HEK293 (cell line): ENCODE data around the gene SLC2A3.
"Not testable (repeated sequence)": the region's sequence is repeated elsewhere in the genome, so short reads cannot be mapped to it uniquely, and the experiment has no call there.

Experiments
- CTCF ChIA-PET: fragments of 350-600 bp; formaldehyde crosslinking; extraction: SDS; loops from one replicate; lab custom pipeline; 2021; ENCODE audit warnings: antibody characterized with exemption; lab: Yijun Ruan, JAX
- POLR2A ChIA-PET: fragments of 300-600 bp; formaldehyde crosslinking; extraction: SDS; loops from one replicate; lab custom pipeline; 2020; ENCODE audit warnings: antibody characterized with exemption, inconsistent platforms; lab: Yijun Ruan, JAX
- H3K27ac ChIP-seq: fragments of 200-500 bp; sonication (Bioruptor generic); 2 replicates; pipeline ENCODE4 v1.5.1; 2014; ENCODE audit warnings: low read depth, low read length, control low read depth, inconsistent platforms; ENCODE audit errors: extremely low read depth
- H3K36me3 ChIP-seq, 2 experiments: fragments of 200-500 bp in 1 of 2; sonication (Bioruptor generic) in 1 of 2; 1 replicate in 1 of 2; 2 replicates in 1 of 2; pipeline ENCODE4 v1.5.1; 2014 to 2017; ENCODE audit warnings: inconsistent platforms in 2 of 2, low read length in 2 of 2; ENCODE audit not compliant: control insufficient read depth in 2 of 2, insufficient read depth in 1 of 2
- H3K4me1 ChIP-seq: fragments of 200-500 bp; sonication (Bioruptor generic); 2 replicates; pipeline ENCODE4 v1.5.1; 2014; ENCODE audit warnings: mild to moderate bottlenecking, low read length, inconsistent platforms; ENCODE audit not compliant: control insufficient read depth, insufficient read depth
- H3K4me3 ChIP-seq: 2 replicates; pipeline ENCODE4 v1.5.1; 2011; ENCODE audit warnings: low read depth, mild to moderate bottlenecking, control low read depth, low read length, moderate library complexity
- H3K9me3 ChIP-seq: fragments of 200-500 bp; sonication (Bioruptor generic); 2 replicates; pipeline ENCODE4 v1.5.1; 2014; ENCODE audit warnings: low read depth, low read length, inconsistent platforms; ENCODE audit not compliant: control insufficient read depth, insufficient read depth
- CTCF ChIP-seq: fragments of 450-650 bp; formaldehyde crosslinking; IDR thresholded peaks from 2 replicates; pipeline ENCODE4 v1.5.1; 2016; ENCODE audit warnings: missing biosample characterization, missing genetic modification characterization
- GLI2 ChIP-seq: fragments of 450-650 bp; formaldehyde crosslinking; IDR thresholded peaks from 2 replicates; pipeline ENCODE4; 2017; ENCODE audit warnings: missing biosample characterization, missing genetic modification characterization, low read depth, borderline replicate concordance
- IKZF3 ChIP-seq: fragments of 450-650 bp; IDR thresholded peaks from 2 replicates; pipeline ENCODE4 v1.5.0; 2018; ENCODE audit warnings: missing biosample characterization, mild to moderate bottlenecking, missing genetic modification characterization, moderate library complexity
- KLF10 ChIP-seq: fragments of 450-650 bp; IDR thresholded peaks from 2 replicates; pipeline ENCODE4 v1.5.1; 2018; ENCODE audit warnings: missing biosample characterization, mild to moderate bottlenecking, missing genetic modification characterization
- SCRT1 ChIP-seq: fragments of 450-650 bp; formaldehyde crosslinking; IDR thresholded peaks from 2 replicates; pipeline ENCODE4 v1.5.1; 2016; ENCODE audit warnings: missing biosample characterization, missing genetic modification characterization, borderline replicate concordance
- ZIC2 ChIP-seq: fragments of 450-650 bp; formaldehyde crosslinking; IDR thresholded peaks from 2 replicates; pipeline ENCODE4 v1.5.1; 2016; ENCODE audit warnings: missing biosample characterization, missing genetic modification characterization
- ZNF155 ChIP-seq: fragments of 450-650 bp; formaldehyde crosslinking; IDR thresholded peaks from 2 replicates; pipeline ENCODE4 v1.5.1; 2016; ENCODE audit warnings: missing biosample characterization, missing genetic modification characterization
- ZNF214 ChIP-seq: fragments of 450-650 bp; formaldehyde crosslinking; IDR thresholded peaks from 2 replicates; pipeline ENCODE4 v1.5.1; 2017; ENCODE audit warnings: missing biosample characterization, mild to moderate bottlenecking, missing genetic modification characterization, borderline replicate concordance
- ZNF223 ChIP-seq: fragments of 450-650 bp; formaldehyde crosslinking; IDR thresholded peaks from 2 replicates; pipeline ENCODE4 v1.5.1; 2016; ENCODE audit warnings: missing biosample characterization, missing genetic modification characterization
- ZNF26 ChIP-seq: fragments of 450-650 bp; formaldehyde crosslinking; IDR thresholded peaks from 2 replicates; pipeline ENCODE4 v1.5.1; 2016; ENCODE audit warnings: missing biosample characterization, missing genetic modification characterization
- ZNF449 ChIP-seq: fragments of 450-650 bp; formaldehyde crosslinking; IDR thresholded peaks from 2 replicates; pipeline ENCODE4 v1.5.1; 2017; ENCODE audit warnings: missing biosample characterization, mild to moderate bottlenecking, missing genetic modification characterization, moderate library complexity
- ZNF521 ChIP-seq: fragments of 450-650 bp; formaldehyde crosslinking; IDR thresholded peaks from 2 replicates; pipeline ENCODE4 v1.5.1; 2017; ENCODE audit warnings: missing biosample characterization, mild to moderate bottlenecking, missing genetic modification characterization
- ZNF549 ChIP-seq: fragments of 450-650 bp; IDR thresholded peaks from 2 replicates; pipeline ENCODE4 v1.5.1; 2018; ENCODE audit warnings: missing biosample characterization, missing genetic modification characterization, mild to moderate bottlenecking, inconsistent platforms, moderate library complexity
- ZNF560 ChIP-seq: fragments of 450-650 bp; formaldehyde crosslinking; IDR thresholded peaks from 2 replicates; pipeline ENCODE4 v1.5.1; 2017; ENCODE audit warnings: missing biosample characterization, missing genetic modification characterization, borderline replicate concordance
- ZNF610 ChIP-seq: fragments of 450-650 bp; formaldehyde crosslinking; IDR thresholded peaks from 2 replicates; pipeline ENCODE4 v1.5.1; 2016; ENCODE audit warnings: missing biosample characterization, missing genetic modification characterization, borderline replicate concordance
- ZNF664 ChIP-seq: fragments of 450-650 bp; formaldehyde crosslinking; IDR thresholded peaks from 2 replicates; pipeline ENCODE4 v1.5.1; 2016; ENCODE audit warnings: missing biosample characterization, missing genetic modification characterization
- ZNF768 ChIP-seq: fragments of 450-650 bp; formaldehyde crosslinking; IDR thresholded peaks from 2 replicates; pipeline ENCODE4 v1.5.1; 2018; ENCODE audit warnings: missing biosample characterization, mild to moderate bottlenecking, missing genetic modification characterization

Gene SLC2A3

GRCh38 chr12:7916936-7917335 is 19.1 kb downstream of the SLC2A3 start (continued):
- TF ChIP-seq ZIC2 (tag by site-specific recombination) (no peak), CTCF (no peak), SCRT1 (tag by site-specific recombination) (no peak), ZNF610 (no peak), ZNF449 (tag by site-specific recombination) (no peak)

- H3K27ac ChIP-seq: no peak overlapping the region
- no peaks in the 10 kb centered on the region for H3K4me1 ChIP-seq
- TF ChIP-seq ZNF214 (tag by site-specific recombination): no peak
- no peak for TF ChIP-seq ZNF26
- no peak for TF ChIP-seq GLI2 (tag by site-specific recombination)
- no peak for TF ChIP-seq CTCF
- no peak for TF ChIP-seq ZNF560 (tag by site-specific recombination)
- no peak for TF ChIP-seq ZNF223 (tag by site-specific recombination)
- TF ChIP-seq ZNF155 (tag by site-specific recombination): no peak
- TF ChIP-seq ZNF768 (tag by site-specific recombination): no peak
- no peak for TF ChIP-seq KLF10 (tag by site-specific recombination)
- no peak for TF ChIP-seq ZNF521 (tag by site-specific recombination)
- TF ChIP-seq ZNF549 (tag by site-specific recombination): no peak
- no peak for TF ChIP-seq IKZF3 (tag by site-specific recombination)
- TF ChIP-seq ZNF664 (tag by site-specific recombination): no peak
- H3K9me3 ChIP-seq: no peaks in the 10 kb centered on the region
- CTCF ChIA-PET: interaction anchor here (0.7 kb wide), 1 partner anchor 773 kb away, joined by 3 read pairs; no protein-coding TSS in a partner anchor
- no peak overlapping the region for H3K4me3 ChIP-seq
- POLR2A ChIA-PET: no interaction called here
- H3K36me3 ChIP-seq: peaks cover 0 to 21% of the 10 kb centered on the region in 2 experiments; a peak in 2 of 3 replicates
These were observed 20.2 kb downstream of the SLC2A3 start for GRCh38 chr12:7915661-7916403.

GRCh38 chr12:7910106-7910505 is 25.9 kb downstream of the SLC2A3 start:
- H3K27ac ChIP-seq, H3K9me3 ChIP-seq, H3K36me3 ChIP-seq, H3K4me3 ChIP-seq, POLR2A ChIA-PET: not testable (repeated sequence)
- CTCF ChIA-PET: interaction anchor here (1.2 to 1.6 kb wide), 2 partner anchors 13 to 23 kb away, joined by 3 to 4 read pairs; no protein-coding TSS in a partner anchor
- peaks cover 10% of the 10 kb centered on the region for H3K4me1 ChIP-seq
